AG04450 (cell line): ENCODE data around the gene TRAPPC2L. TPM values are rescaled to one million over a fixed set of nuclear protein-coding genes. Genes with fewer than 3 reads are reported as not detected.

Experiments used
- CTCF ChIA-PET: fragments of 300-600, 350-600 bp; formaldehyde crosslinking; extraction: SDS; loops from one replicate; lab custom pipeline; 2022; ENCODE audit warnings: antibody characterized with exemption, inconsistent platforms; lab: Charles Lee
- POLR2A ChIA-PET: fragments of 350-600 bp; formaldehyde crosslinking; extraction: SDS; loops from one replicate; lab custom pipeline; 2021; ENCODE audit warnings: antibody characterized with exemption, inconsistent platforms; lab: Yijun Ruan, JAX
- DNase-seq: peaks from one replicate; pipeline ENCODE4 v3.0.0-alpha.2; 2011; ENCODE audit warnings: low read depth, low spot score
- H3K27ac ChIP-seq: one replicate; pipeline ENCODE4 v1.5.1; 2012; ENCODE audit warnings: low read depth, low read length, control low read depth
- H3K27me3 ChIP-seq: one replicate; pipeline ENCODE4 v1.6.0; 2012; ENCODE audit warnings: low read length; ENCODE audit not compliant: control insufficient read depth, insufficient read depth
- H3K4me3 ChIP-seq: 2 replicates; pipeline ENCODE4 v1.5.1; 2011; ENCODE audit warnings: mild to moderate bottlenecking, low read depth, low read length, control low read depth
- H3K9me3 ChIP-seq: 2 replicates; pipeline ENCODE4 v1.5.1; 2012; ENCODE audit warnings: low read length; ENCODE audit not compliant: control insufficient read depth, insufficient read depth
- polyA plus RNA-seq: library from polyadenylated mRNA; depleted of rRNA; stranded (reverse); fragments of >200 nt; gene quantifications from 2 replicates; pipeline ENCODE4 v1.2.3, GENCODE V29; 2011
- TF ChIP-seq, protein P1 (sequence below): IDR thresholded peaks from 2 replicates; pipeline ENCODE4 v1.5.1; 2011; ENCODE audit warnings: low read depth, low read length, control low read depth, inconsistent platforms

The TRAPPC2L gene
- polyA plus RNA-seq, 1 experiment: 72.8 TPM

DNA sequence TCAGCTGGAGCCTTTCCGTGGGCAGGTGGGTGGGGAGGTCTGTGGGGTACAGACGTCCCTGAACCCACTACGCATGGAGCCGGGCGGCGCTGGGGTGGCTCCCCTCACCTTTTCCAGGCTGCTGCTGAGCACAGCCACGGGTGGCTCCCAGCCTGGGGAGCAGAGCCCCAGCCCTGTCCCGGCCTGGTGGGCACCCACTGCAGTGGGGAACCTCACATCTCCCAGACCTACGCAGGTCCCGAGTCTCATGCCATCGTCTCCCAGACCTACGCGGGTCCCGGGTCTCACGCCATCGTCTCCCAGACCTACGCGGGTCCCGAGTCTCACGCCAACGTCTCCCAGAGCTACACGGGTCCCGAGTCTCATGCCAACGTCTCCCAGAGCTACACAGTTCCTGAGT is 28.2 kb upstream of the TRAPPC2L start:
- Histone ChIP-seq H3K27me3 (no peaks in the 10 kb centered on the region), H3K4me3 (no peak overlapping the region), H3K9me3 (no peaks in the 10 kb centered on the region), H3K27ac (no peak overlapping the region)
- ChIA-PET POLR2A (no interaction called here), CTCF (interaction anchor here (1.1 kb wide), 1 partner anchor 9 kb away, joined by 3 read pairs; no protein-coding TSS in a partner anchor)
- TF ChIP-seq, protein P1, sequence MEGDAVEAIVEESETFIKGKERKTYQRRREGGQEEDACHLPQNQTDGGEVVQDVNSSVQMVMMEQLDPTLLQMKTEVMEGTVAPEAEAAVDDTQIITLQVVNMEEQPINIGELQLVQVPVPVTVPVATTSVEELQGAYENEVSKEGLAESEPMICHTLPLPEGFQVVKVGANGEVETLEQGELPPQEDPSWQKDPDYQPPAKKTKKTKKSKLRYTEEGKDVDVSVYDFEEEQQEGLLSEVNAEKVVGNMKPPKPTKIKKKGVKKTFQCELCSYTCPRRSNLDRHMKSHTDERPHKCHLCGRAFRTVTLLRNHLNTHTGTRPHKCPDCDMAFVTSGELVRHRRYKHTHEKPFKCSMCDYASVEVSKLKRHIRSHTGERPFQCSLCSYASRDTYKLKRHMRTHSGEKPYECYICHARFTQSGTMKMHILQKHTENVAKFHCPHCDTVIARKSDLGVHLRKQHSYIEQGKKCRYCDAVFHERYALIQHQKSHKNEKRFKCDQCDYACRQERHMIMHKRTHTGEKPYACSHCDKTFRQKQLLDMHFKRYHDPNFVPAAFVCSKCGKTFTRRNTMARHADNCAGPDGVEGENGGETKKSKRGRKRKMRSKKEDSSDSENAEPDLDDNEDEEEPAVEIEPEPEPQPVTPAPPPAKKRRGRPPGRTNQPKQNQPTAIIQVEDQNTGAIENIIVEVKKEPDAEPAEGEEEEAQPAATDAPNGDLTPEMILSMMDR: no peak
- no peak for DNase-seq

- H3K27ac ChIP-seq: no peak overlapping the region
- no peaks in the 10 kb centered on the region for H3K9me3 ChIP-seq
- DNase-seq: no peak
- no peak overlapping the region for H3K4me3 ChIP-seq
- ChIA-PET POLR2A (no interaction called here), CTCF (interaction anchor here (0.6 to 1.3 kb wide), 3 partner anchors 59 to 93 kb away, joined by 3 to 5 read pairs (median 3); no protein-coding TSS in a partner anchor)
- no peaks in the 10 kb centered on the region for H3K27me3 ChIP-seq
- TF ChIP-seq, protein P1: no peak
These were observed 26.7 kb upstream of the TRAPPC2L start for GRCh38 chr16:88830258-88830657.

DNA sequence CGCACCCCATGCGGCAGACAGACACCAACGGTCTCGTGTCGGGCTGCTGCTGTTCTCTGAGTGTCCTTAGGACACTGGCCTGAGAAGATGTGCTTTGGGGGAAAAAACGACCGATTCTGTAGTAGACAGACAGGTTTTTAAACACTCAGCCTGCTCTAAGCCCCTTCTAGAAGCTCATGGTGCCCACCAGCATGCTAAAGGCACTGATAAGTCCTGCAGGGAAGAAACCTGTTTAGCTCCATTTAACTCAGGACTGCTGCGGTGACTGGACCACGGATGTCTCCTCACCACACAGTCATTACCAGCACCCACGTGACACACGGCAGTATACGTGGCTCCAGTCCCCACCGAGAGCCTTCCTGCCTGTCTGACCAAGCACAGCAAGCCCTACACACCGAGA is 26.1 kb upstream of the TRAPPC2L start:
- no peaks in the 10 kb centered on the region for H3K9me3 ChIP-seq
- TF ChIP-seq, protein P1: no peak
- no peak for DNase-seq
- no peaks in the 10 kb centered on the region for H3K27me3 ChIP-seq
- ChIA-PET POLR2A (no interaction called here), CTCF (interaction anchor here (0.6 to 1.3 kb wide), 3 partner anchors 58 to 94 kb away, joined by 3 to 5 read pairs (median 3); no protein-coding TSS in a partner anchor)
- H3K27ac ChIP-seq: no peak overlapping the region
- no peak overlapping the region for H3K4me3 ChIP-seq

DNA sequence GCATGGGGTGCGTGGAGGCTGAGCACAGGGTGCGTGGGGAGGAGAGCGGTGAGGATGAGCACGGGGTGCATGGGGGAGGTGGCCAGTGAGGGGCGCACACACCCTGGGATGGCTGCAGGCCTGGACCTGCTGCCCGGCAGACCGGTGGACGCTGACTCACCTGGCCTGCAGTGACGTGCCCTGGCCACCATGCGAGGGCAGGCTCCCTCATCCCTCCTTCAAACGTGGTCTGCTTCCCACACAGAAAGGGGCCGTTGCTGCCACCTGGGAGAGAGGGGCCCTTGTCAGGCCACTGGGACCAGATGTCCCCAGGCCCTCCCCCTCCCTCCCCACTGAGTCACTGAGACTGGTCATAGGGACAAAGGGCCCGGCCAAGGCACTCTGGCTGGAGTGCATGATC is 25.1 kb upstream of the TRAPPC2L start:
- no peak overlapping the region for H3K27ac ChIP-seq
- ChIA-PET CTCF (no interaction called here), POLR2A (no interaction called here)
- no peak for DNase-seq
- H3K4me3 ChIP-seq: no peak overlapping the region
- TF ChIP-seq, protein P1: no peak
- no peaks in the 10 kb centered on the region for H3K9me3 ChIP-seq
- no peaks in the 10 kb centered on the region for H3K27me3 ChIP-seq

- Histone ChIP-seq H3K27ac (no peak overlapping the region), H3K4me3 (no peak overlapping the region), H3K9me3 (no peaks in the 10 kb centered on the region), H3K27me3 (no peaks in the 10 kb centered on the region)
- TF ChIP-seq, protein P1: no peak
- DNase-seq: no peak
- ChIA-PET CTCF (no interaction called here), POLR2A (interaction anchor here (0.6 kb wide), 1 partner anchor 46 kb away, joined by 4 read pairs; no protein-coding TSS in a partner anchor)
These were observed 23.8 kb upstream of the TRAPPC2L start for GRCh38 chr16:88833086-88833485.
